ENCODE data around the gene TBC1D23.

GRCh38 chr3:100352296-100353231, 91.8 kb downstream of the TBC1D23 start:
- TF ChIP-seq CTCF (IDR thresholded peaks at IDR 0.05) (no peak), ZFX (IDR thresholded peaks at IDR 0.05; ENCODE audit: borderline replicate concordance) (no peak)
